A673 (cell line): ENCODE measurements around the gene UQCRHL.

Experiments
- EZH2 ChIP-seq: fragments of 200-600 bp; sonication (generic); IDR thresholded peaks from 2 replicates; pipeline ENCODE4 v1.6.1; 2017; ENCODE audit warnings: borderline replicate concordance, low read depth, mild to moderate bottlenecking, mixed read lengths, antibody characterized with exemption, low read length; ENCODE audit not compliant: poor library complexity, severe bottlenecking
- TF ChIP-seq, protein P1 (sequence below): fragments of 300-800, 200-600 bp; sonication (generic); conservative IDR thresholded peaks from 2 replicates; pipeline ENCODE4 v1.5.1; 2017; ENCODE audit warnings: low read depth, mild to moderate bottlenecking, antibody characterized with exemption, low read length, moderate library complexity, mixed read lengths

DNA sequence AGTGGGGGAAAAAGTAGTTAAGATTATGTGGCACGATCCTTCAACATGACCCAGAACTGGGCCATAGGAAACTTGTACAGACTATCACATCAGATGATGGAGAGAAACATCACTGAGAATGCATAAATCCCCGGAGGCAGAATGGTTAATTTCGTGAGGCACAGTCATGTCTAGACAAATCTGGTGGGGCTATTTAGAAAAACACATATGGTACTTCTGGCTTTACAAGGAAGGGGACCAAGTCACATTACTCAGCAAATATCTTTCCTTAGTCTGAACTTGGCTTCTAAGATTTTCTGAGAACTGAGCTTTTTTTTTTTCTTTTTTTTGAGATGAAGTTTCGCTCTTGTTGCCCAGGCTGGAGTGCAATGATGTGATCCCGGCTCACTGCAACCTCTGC is 9.2 kb upstream of the UQCRHL start:
- TF ChIP-seq, protein P1, sequence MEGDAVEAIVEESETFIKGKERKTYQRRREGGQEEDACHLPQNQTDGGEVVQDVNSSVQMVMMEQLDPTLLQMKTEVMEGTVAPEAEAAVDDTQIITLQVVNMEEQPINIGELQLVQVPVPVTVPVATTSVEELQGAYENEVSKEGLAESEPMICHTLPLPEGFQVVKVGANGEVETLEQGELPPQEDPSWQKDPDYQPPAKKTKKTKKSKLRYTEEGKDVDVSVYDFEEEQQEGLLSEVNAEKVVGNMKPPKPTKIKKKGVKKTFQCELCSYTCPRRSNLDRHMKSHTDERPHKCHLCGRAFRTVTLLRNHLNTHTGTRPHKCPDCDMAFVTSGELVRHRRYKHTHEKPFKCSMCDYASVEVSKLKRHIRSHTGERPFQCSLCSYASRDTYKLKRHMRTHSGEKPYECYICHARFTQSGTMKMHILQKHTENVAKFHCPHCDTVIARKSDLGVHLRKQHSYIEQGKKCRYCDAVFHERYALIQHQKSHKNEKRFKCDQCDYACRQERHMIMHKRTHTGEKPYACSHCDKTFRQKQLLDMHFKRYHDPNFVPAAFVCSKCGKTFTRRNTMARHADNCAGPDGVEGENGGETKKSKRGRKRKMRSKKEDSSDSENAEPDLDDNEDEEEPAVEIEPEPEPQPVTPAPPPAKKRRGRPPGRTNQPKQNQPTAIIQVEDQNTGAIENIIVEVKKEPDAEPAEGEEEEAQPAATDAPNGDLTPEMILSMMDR = no peak
- no peak for TF ChIP-seq EZH2
